Measurements from ENCODE around the gene ADGRB2. TPM values are rescaled to one million over a fixed set of nuclear protein-coding genes. Genes with fewer than 3 reads are reported as not detected.

The ADGRB2 gene
- total RNA-seq, 2 donors from 2014 or later = 3.0 to 10.2 TPM

DNA sequence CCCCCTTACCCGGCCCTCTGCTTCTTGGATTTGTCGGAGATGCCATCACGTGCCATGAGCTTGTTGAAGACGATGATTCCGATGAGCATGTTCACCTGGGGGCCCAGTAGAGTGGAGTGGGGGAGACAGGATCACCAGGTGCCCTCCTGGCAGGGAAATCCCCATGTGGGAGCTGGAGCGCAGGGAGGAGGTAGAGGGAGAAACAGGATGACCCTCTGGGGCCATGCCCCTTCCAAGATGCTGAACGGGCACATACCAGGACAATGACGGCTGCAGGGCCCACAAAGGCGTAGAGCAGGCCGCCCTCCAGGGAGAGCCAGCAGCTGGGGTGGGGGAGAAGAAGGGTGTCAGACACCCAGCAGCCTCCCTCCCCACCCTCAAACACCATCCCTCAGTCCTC lies 28.6 kb downstream of the ADGRB2 start:
- WGBS = 93% methylated on average over 10 of the region's 10 CpGs
- DNase-seq (ENCODE audit: low spot score) = no peak
- Histone ChIP-seq H3K4me1 (replicated peaks) (no peaks in the 10 kb centered on the region), H3K36me3 (no peaks in the 10 kb centered on the region), H3K4me3 (no peak overlapping the region), H3K27ac (no peak overlapping the region), H3K9me3 (no peaks in the 10 kb centered on the region), H3K27me3 (replicated peaks; ENCODE audit: insufficient read depth) (no peaks in the 10 kb centered on the region)
- TF ChIP-seq, protein P1, sequence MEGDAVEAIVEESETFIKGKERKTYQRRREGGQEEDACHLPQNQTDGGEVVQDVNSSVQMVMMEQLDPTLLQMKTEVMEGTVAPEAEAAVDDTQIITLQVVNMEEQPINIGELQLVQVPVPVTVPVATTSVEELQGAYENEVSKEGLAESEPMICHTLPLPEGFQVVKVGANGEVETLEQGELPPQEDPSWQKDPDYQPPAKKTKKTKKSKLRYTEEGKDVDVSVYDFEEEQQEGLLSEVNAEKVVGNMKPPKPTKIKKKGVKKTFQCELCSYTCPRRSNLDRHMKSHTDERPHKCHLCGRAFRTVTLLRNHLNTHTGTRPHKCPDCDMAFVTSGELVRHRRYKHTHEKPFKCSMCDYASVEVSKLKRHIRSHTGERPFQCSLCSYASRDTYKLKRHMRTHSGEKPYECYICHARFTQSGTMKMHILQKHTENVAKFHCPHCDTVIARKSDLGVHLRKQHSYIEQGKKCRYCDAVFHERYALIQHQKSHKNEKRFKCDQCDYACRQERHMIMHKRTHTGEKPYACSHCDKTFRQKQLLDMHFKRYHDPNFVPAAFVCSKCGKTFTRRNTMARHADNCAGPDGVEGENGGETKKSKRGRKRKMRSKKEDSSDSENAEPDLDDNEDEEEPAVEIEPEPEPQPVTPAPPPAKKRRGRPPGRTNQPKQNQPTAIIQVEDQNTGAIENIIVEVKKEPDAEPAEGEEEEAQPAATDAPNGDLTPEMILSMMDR (IDR thresholded peaks at IDR 0.05) = no peak
- TF ChIP-seq POLR2A (IDR thresholded peaks at IDR 0.05) = no peak
- no peak for TF ChIP-seq POLR2AphosphoS5 (IDR thresholded peaks at IDR 0.05)
- intact Hi-C loops (cut with DNase I) = no loop called here

DNA sequence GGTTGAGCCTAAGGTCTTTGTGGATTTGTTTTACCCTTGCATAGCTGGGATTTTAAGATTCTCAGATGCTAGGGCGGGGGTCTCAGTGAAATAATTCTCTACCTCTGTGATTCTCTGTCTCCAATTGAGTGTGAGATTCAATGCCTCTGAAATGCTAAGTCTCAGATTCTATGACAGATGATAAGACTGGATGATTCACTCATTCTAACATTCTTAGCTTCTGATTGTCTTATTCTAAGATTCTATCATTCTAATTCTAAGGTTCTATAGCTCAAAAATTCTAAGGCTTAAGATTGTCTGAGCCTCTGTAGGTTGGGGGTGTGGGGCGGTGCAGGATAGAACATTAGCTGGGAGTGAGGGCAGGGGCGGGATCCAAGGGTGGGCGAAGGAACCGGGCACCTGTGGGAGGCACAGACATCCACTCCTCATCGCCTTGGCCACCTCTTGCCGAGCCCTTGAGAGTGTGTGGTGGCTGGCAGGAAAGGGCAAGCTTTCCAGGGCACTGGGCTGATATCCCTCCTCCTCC lies 29.5 kb downstream of the ADGRB2 start:
- H3K27me3 ChIP-seq (replicated peaks; ENCODE audit: insufficient read depth) = no peaks in the 10 kb centered on the region
- H3K9me3 ChIP-seq = no peaks in the 10 kb centered on the region
- TF ChIP-seq POLR2A (IDR thresholded peaks at IDR 0.05) (no peak), POLR2AphosphoS5 (IDR thresholded peaks at IDR 0.05) (no peak)
- TF ChIP-seq, protein P1 (IDR thresholded peaks at IDR 0.05) = no peak
- no peaks in the 10 kb centered on the region for H3K36me3 ChIP-seq
- intact Hi-C loops (cut with DNase I) = no loop called here
- H3K4me1 ChIP-seq (replicated peaks) = no peaks in the 10 kb centered on the region
- no peak overlapping the region for H3K27ac ChIP-seq
- H3K4me3 ChIP-seq = no peak overlapping the region
- DNase-seq (ENCODE audit: low spot score) = no peak
- WGBS = 95% methylated on average over 7 of the region's 7 CpGs

DNA sequence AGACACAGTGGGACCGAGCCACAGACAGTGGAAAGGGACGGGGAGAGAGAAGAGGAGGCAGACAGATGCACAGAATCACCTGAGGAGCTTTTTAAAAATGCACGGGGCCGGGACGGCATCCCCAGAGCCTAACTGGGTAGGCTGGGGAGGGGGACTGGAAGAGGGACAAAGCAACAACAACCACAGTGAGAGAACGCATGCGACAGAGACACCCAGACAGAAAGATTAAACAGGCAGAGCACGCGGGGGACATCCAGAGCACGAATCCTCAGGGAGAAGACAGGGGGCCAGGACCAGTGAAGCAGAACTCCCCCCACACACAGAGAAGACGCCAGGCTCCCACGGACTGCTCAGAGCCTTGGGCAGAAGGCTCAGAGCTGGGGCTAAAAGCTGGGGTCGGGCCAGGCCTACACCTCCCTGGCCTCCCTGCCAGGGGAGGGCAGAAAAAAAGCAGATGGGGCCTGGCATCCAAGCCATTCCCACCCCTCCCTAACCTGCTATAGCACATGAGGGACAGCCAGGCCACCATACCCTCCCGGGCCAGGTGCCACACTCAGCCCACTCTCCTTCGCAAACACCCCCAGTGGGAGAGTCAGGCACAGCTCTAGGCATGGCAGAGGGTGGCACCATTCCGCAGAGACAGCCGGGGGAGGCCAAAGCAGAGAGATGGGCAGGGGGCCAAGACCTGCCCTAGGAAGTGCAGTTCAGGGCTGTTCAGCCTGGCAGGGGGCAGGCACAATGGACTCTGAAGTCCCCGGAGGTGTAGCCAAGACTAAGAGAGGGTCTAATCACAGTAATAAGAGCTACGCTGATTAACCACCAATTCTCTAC lies 30.5 kb downstream of the ADGRB2 start:
- WGBS = 83% methylated on average over 19 of the region's 19 CpGs
- no peak overlapping the region for H3K4me3 ChIP-seq
- H3K4me1 ChIP-seq (replicated peaks) = no peaks in the 10 kb centered on the region
- no peaks in the 10 kb centered on the region for H3K27me3 ChIP-seq (replicated peaks; ENCODE audit: insufficient read depth)
- no peak overlapping the region for H3K27ac ChIP-seq
- TF ChIP-seq, protein P1 (IDR thresholded peaks at IDR 0.05) = no peak
- TF ChIP-seq POLR2A (IDR thresholded peaks at IDR 0.05) = no peak
- H3K36me3 ChIP-seq = no peaks in the 10 kb centered on the region
- no peak for DNase-seq (ENCODE audit: low spot score)
- intact Hi-C loops (cut with DNase I) = no loop called here
- H3K9me3 ChIP-seq = no peaks in the 10 kb centered on the region

DNA sequence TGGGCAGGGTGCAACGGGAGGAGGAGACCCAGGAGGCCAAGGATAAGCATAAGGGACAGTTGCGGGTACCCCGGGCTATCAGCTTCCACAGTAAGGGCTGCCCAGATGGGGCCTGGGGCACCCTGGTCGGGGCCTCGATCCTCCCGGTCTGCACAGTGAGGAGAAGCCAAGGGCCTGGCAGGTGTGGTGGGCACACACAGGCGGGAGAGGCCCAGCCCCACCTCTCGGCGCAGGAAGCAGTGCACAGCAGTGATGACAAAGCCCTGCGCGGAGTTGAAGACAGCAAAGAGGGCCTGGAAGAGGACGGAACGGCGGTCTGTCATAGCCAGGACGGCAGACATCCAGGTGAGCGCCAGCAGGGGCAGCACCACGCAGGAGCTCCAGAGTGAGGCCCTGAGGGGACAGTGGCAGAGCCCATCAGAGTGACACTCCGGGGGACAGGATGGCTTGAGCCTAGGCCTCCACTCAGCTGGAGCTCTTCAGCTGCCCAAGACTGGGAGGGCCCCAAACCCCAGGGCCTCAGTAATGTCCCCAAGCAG lies 31.3 kb downstream of the ADGRB2 start:
- no peak overlapping the region for H3K27ac ChIP-seq
- no peaks in the 10 kb centered on the region for H3K9me3 ChIP-seq
- no peak for TF ChIP-seq POLR2A (IDR thresholded peaks at IDR 0.05)
- TF ChIP-seq, protein P1 (IDR thresholded peaks at IDR 0.05) = no peak
- no peak for TF ChIP-seq POLR2AphosphoS5 (IDR thresholded peaks at IDR 0.05)
- intact Hi-C loops (cut with DNase I) = no loop called here
- no peaks in the 10 kb centered on the region for H3K36me3 ChIP-seq
- WGBS = 94% methylated on average over 18 of the region's 18 CpGs
- DNase-seq (ENCODE audit: low spot score) = no peak
- H3K4me1 ChIP-seq (replicated peaks) = no peaks in the 10 kb centered on the region
- no peak overlapping the region for H3K4me3 ChIP-seq
- H3K27me3 ChIP-seq (replicated peaks; ENCODE audit: insufficient read depth) = no peaks in the 10 kb centered on the region
